ENCODE results near the gene LIN9.
"Not testable (repeated sequence)": the region's sequence is repeated elsewhere in the genome, so short reads cannot be mapped to it uniquely, and the experiment has no call there.

LIN9 gene

GRCh38 chr1:226207048-226207447, 101.9 kb downstream of the LIN9 start:
- DNase-seq: no peak
- Mint-ChIP-seq H3K4me1 (peaks cover 43% of the 10 kb centered on the region), H3K27ac (no peak overlapping the region), H3K36me3 (ENCODE audit: low read depth) (no peaks in the 10 kb centered on the region), H3K27me3 (ENCODE audit: low read depth, poor library complexity) (no peaks in the 10 kb centered on the region), H3K4me3 (no peak overlapping the region), H3K9me3 (no peaks in the 10 kb centered on the region)
- TF ChIP-seq CTCF (IDR thresholded peaks at IDR 0.05): no peak

GRCh38 chr1:226204198-226204597, 104.8 kb downstream of the LIN9 start:
- Mint-ChIP-seq H3K9me3 (no peaks in the 10 kb centered on the region), H3K4me1 (peaks cover 22% of the 10 kb centered on the region), H3K4me3 (no peak overlapping the region), H3K36me3 (ENCODE audit: low read depth) (no peaks in the 10 kb centered on the region), H3K27me3 (ENCODE audit: low read depth, poor library complexity) (peaks cover 7% of the 10 kb centered on the region), H3K27ac (no peak overlapping the region)
- no peak for DNase-seq
- no peak for TF ChIP-seq CTCF (IDR thresholded peaks at IDR 0.05)

GRCh38 chr1:226203655-226204054, 105.3 kb downstream of the LIN9 start:
- no peak for TF ChIP-seq CTCF (IDR thresholded peaks at IDR 0.05)
- Mint-ChIP-seq H3K36me3 (ENCODE audit: low read depth) (no peaks in the 10 kb centered on the region), H3K27me3 (ENCODE audit: low read depth, poor library complexity) (peaks cover 7% of the 10 kb centered on the region), H3K27ac (no peak overlapping the region), H3K4me3 (no peak overlapping the region), H3K9me3 (no peaks in the 10 kb centered on the region), H3K4me1 (peaks cover 16% of the 10 kb centered on the region)
- no peak for DNase-seq

- H3K9me3 Mint-ChIP-seq: no peaks in the 10 kb centered on the region
- no peak for DNase-seq
- no peaks in the 10 kb centered on the region for H3K36me3 Mint-ChIP-seq (ENCODE audit: low read depth)
- no peak for TF ChIP-seq CTCF (IDR thresholded peaks at IDR 0.05)
- peaks cover 7% of the 10 kb centered on the region for H3K27me3 Mint-ChIP-seq (ENCODE audit: low read depth, poor library complexity)
- peaks cover 12% of the 10 kb centered on the region for H3K4me1 Mint-ChIP-seq
- no peak overlapping the region for H3K27ac Mint-ChIP-seq
- H3K4me3 Mint-ChIP-seq: no peak overlapping the region
Observed at GRCh38 chr1:226203240-226203639, 105.7 kb downstream of the LIN9 start.

- H3K36me3 Mint-ChIP-seq (ENCODE audit: low read depth); DNase-seq; H3K9me3 Mint-ChIP-seq; H3K27me3 Mint-ChIP-seq (ENCODE audit: low read depth, poor library complexity); H3K4me1 Mint-ChIP-seq; H3K27ac Mint-ChIP-seq; H3K4me3 Mint-ChIP-seq: not testable (repeated sequence)
Observed at GRCh38 chr1:226202666-226203065, 106.3 kb downstream of the LIN9 start.

GRCh38 chr1:226202246-226202645, 106.7 kb downstream of the LIN9 start:
- TF ChIP-seq CTCF (IDR thresholded peaks at IDR 0.05): no peak
- H3K4me1 Mint-ChIP-seq: peaks cover 8% of the 10 kb centered on the region
- H3K36me3 Mint-ChIP-seq (ENCODE audit: low read depth): no peaks in the 10 kb centered on the region
- no peak overlapping the region for H3K4me3 Mint-ChIP-seq
- no peaks in the 10 kb centered on the region for H3K9me3 Mint-ChIP-seq
- H3K27me3 Mint-ChIP-seq (ENCODE audit: low read depth, poor library complexity): peaks cover 7% of the 10 kb centered on the region
- no peak overlapping the region for H3K27ac Mint-ChIP-seq
- DNase-seq: no peak

All from nephron progenitor cell (in vitro differentiated cells).